Activated CD8-positive, alpha-beta memory T cell treated with anti-CD3 and anti-CD28 coated beads for 4 hours (primary cell): ENCODE measurements around the gene SORCS2.

Experiments used
- DNase-seq, 2 donors: peaks; one replicate each; pipeline ENCODE4 v3.0.0-alpha.2; 2020; ENCODE audit warnings: low read depth in 2 of 2

Gene SORCS2

GRCh38 chr4:7244331-7244665, 52.0 kb downstream of the SORCS2 start:
- DNase-seq = no peak

- no peak for DNase-seq
Measured at GRCh38 chr4:7244751-7245320, 52.5 kb downstream of the SORCS2 start.

GRCh38 chr4:7247521-7247920, 55.2 kb downstream of the SORCS2 start:
- DNase-seq = no peak

GRCh38 chr4:7247946-7248345, 55.6 kb downstream of the SORCS2 start:
- DNase-seq = no peak

- DNase-seq = no peak
Measured at GRCh38 chr4:7248857-7249256, 56.5 kb downstream of the SORCS2 start.

- DNase-seq = no peak
Measured at GRCh38 chr4:7251321-7251720, 59.0 kb downstream of the SORCS2 start.

- DNase-seq = no peak
Measured at GRCh38 chr4:7252051-7252450, 59.7 kb downstream of the SORCS2 start.

- DNase-seq = no peak
Measured at GRCh38 chr4:7252510-7253340, 60.4 kb downstream of the SORCS2 start.

GRCh38 chr4:7253341-7253700, 61.0 kb downstream of the SORCS2 start:
- DNase-seq = no peak

- no peak for DNase-seq
Measured at GRCh38 chr4:7253837-7254236, 61.5 kb downstream of the SORCS2 start.

GRCh38 chr4:7254736-7255487, 62.6 kb downstream of the SORCS2 start:
- no peak for DNase-seq

- DNase-seq = no peak
Measured at GRCh38 chr4:7255488-7255881, 63.1 kb downstream of the SORCS2 start.

GRCh38 chr4:7255996-7256395, 63.7 kb downstream of the SORCS2 start:
- DNase-seq = no peak

- no peak for DNase-seq
Measured at GRCh38 chr4:7256984-7257810, 64.9 kb downstream of the SORCS2 start.

GRCh38 chr4:7259039-7259438, 66.7 kb downstream of the SORCS2 start:
- no peak for DNase-seq

GRCh38 chr4:7260569-7260968, 68.2 kb downstream of the SORCS2 start:
- no peak for DNase-seq

GRCh38 chr4:7261087-7261486, 68.7 kb downstream of the SORCS2 start:
- no peak for DNase-seq

GRCh38 chr4:7261536-7261935, 69.2 kb downstream of the SORCS2 start:
- DNase-seq = no peak

GRCh38 chr4:7262134-7262533, 69.8 kb downstream of the SORCS2 start:
- no peak for DNase-seq

- DNase-seq = no peak
Measured at GRCh38 chr4:7263166-7263565, 70.8 kb downstream of the SORCS2 start.

- DNase-seq = no peak
Measured at GRCh38 chr4:7264694-7265093, 72.4 kb downstream of the SORCS2 start.
